Naive thymus-derived CD4-positive, alpha-beta T cell (primary cell): ENCODE data around the gene ABCG1. TPM values are rescaled to one million over a fixed set of nuclear protein-coding genes. Genes with fewer than 3 reads are reported as not detected.
"Not testable (repeated sequence)": the region's sequence is repeated elsewhere in the genome, so short reads cannot be mapped to it uniquely, and the experiment has no call there.

Experiments used
- ATAC-seq: fragments of 150-1000 bp; cut with Tn5 transposase; 2 replicates; pipeline ENCODE4 v1.10.0; 2021; ENCODE audit warnings: mild to moderate bottlenecking, moderate library complexity
- CTCF ChIA-PET: fragments of 350-600 bp; sonication (Branson Sonifier 250); formaldehyde crosslinking; loops from one replicate; lab custom pipeline; 2021; ENCODE audit warnings: antibody characterized with exemption; lab: Charles Lee
- POLR2A ChIA-PET: fragments of 350-600 bp; sonication (Branson Sonifier 250); formaldehyde crosslinking; loops from one replicate; lab custom pipeline; 2021; ENCODE audit warnings: antibody characterized with exemption, inconsistent platforms; lab: Charles Lee
- DNase-seq, 9 donors: peaks; one replicate each; pipeline versions ENCODE4 v3.0.0 to v3.0.0-alpha.2; 2020 to 2022; ENCODE audit warnings: mixed read lengths in 1 of 9
- H3K27ac ChIP-seq: one replicate; pipeline ENCODE4 v1.7.0; 2013; ENCODE audit warnings: mild to moderate bottlenecking, low read depth, low read length, moderate library complexity
- H3K27me3 ChIP-seq, 2 donors: one replicate each; pipeline ENCODE4 v1.7.0; 2013; ENCODE audit warnings: low read length in 2 of 2, mild to moderate bottlenecking in 2 of 2, moderate library complexity in 2 of 2; ENCODE audit not compliant: control insufficient read depth in 2 of 2, insufficient read depth in 2 of 2
- H3K36me3 ChIP-seq, 3 experiments: 1 replicate in 2 of 3; 2 replicates in 1 of 3; pipeline ENCODE4 v1.7.0; 2013; ENCODE audit warnings: low read length in 3 of 3, mild to moderate bottlenecking in 3 of 3, moderate library complexity in 1 of 3; ENCODE audit not compliant: insufficient read depth in 3 of 3, control insufficient read depth in 2 of 3
- H3K4me1 ChIP-seq, 2 donors: one replicate each; pipeline ENCODE4 v1.7.0; 2013; ENCODE audit warnings: low read length in 2 of 2, mild to moderate bottlenecking in 2 of 2, moderate library complexity in 1 of 2; ENCODE audit not compliant: control insufficient read depth in 2 of 2, insufficient read depth in 2 of 2
- H3K4me3 ChIP-seq: 2 replicates; pipeline ENCODE4 v1.7.0; 2013; ENCODE audit warnings: mild to moderate bottlenecking, low read length
- H3K9me3 ChIP-seq, 3 experiments: 1 replicate in 2 of 3; 2 replicates in 1 of 3; pipeline ENCODE4 v1.7.0; 2013; ENCODE audit warnings: low read length in 3 of 3; ENCODE audit not compliant: control insufficient read depth in 2 of 3
- H3K27ac Mint-ChIP-seq, 9 donors: one replicate each; pipeline ENCODE4 v1.8.0; 2020 to 2022; ENCODE audit warnings: mixed read lengths in 9 of 9, mild to moderate bottlenecking in 8 of 9, moderate library complexity in 5 of 9, inconsistent platforms in 2 of 9
- H3K27me3 Mint-ChIP-seq, 5 donors: one replicate each; pipeline ENCODE4 v1.8.0; 2021 to 2022; ENCODE audit warnings: mixed read lengths in 5 of 5, mild to moderate bottlenecking in 1 of 5
- H3K36me3 Mint-ChIP-seq, 5 donors: one replicate each; pipeline ENCODE4 v1.8.0; 2020 to 2022; ENCODE audit warnings: mixed read lengths in 5 of 5, mild to moderate bottlenecking in 3 of 5, inconsistent platforms in 1 of 5
- H3K4me1 Mint-ChIP-seq, 7 donors: one replicate each; pipeline ENCODE4 v1.8.0; 2020 to 2022; ENCODE audit warnings: mixed read lengths in 7 of 7, mild to moderate bottlenecking in 3 of 7, inconsistent platforms in 1 of 7
- H3K4me3 Mint-ChIP-seq, 10 donors: one replicate each; pipeline ENCODE4 v1.8.0; 2020 to 2022; ENCODE audit warnings: mild to moderate bottlenecking in 10 of 10, mixed read lengths in 10 of 10, moderate library complexity in 6 of 10, inconsistent platforms in 2 of 10
- H3K9me3 Mint-ChIP-seq, 11 donors: one replicate each; pipeline ENCODE4 v1.8.0; 2020 to 2022; ENCODE audit warnings: mixed read lengths in 11 of 11, mild to moderate bottlenecking in 4 of 11, inconsistent platforms in 1 of 11, moderate library complexity in 1 of 11
- intact Hi-C, 2 donors: fragments of 100-400 bp; cut with micrococcal nuclease; formaldehyde crosslinking; loops; one replicate each; pipeline ENCODE4 v1.15.1; 2023
- polyA plus RNA-seq, 2 donors: library from polyadenylated mRNA; unstranded; fragments of 300-500 nt; fragmentation: Illumina TruSeq; gene quantifications; one replicate each; pipeline ENCODE4 v1.2.3, GENCODE V29; 2021
- total RNA-seq, 6 experiments: library from RNA in 5 of 6; stranded (reverse) in 5 of 6; gene quantifications; 1 replicate in 5 of 6; 2 replicates in 1 of 6; pipeline ENCODE4 v1.2.3 and lab custom pipeline; 2021 to 2026

The ABCG1 gene
- total and polyA plus RNA-seq, 7 experiments from 2014 or later = 0.67 to 49.7 (median 17.0) TPM

GRCh38 chr21:42292563-42293142 lies 73.7 kb downstream of the ABCG1 start:
- H3K4me1 Mint-ChIP-seq, H3K27ac ChIP-seq, H3K27me3 Mint-ChIP-seq, H3K9me3 ChIP-seq, POLR2A ChIA-PET, CTCF ChIA-PET, H3K9me3 Mint-ChIP-seq, DNase-seq, H3K27ac Mint-ChIP-seq, ATAC-seq, H3K27me3 ChIP-seq, intact Hi-C loops, H3K4me1 ChIP-seq, H3K4me3 Mint-ChIP-seq, H3K4me3 ChIP-seq: not testable (repeated sequence)
- H3K36me3 Mint-ChIP-seq = peaks cover 16 to 48% (median 26%) of the 10 kb centered on the region in 5 donors
- peaks cover 0 to 93% (median 5%) of the 10 kb centered on the region in 3 experiments for H3K36me3 ChIP-seq

GRCh38 chr21:42293649-42294272 lies 74.8 kb downstream of the ABCG1 start:
- H3K4me3 ChIP-seq = no peak overlapping the region
- intact Hi-C loops = no loop called here
- Mint-ChIP-seq H3K4me3 (no peak overlapping the region), H3K27ac (no peak overlapping the region), H3K27me3 (no peaks in the 10 kb centered on the region), H3K4me1 (peaks cover 0 to 4% (median 0%) of the 10 kb centered on the region in 7 donors), H3K36me3 (peaks cover 4 to 41% (median 19%) of the 10 kb centered on the region in 5 donors), H3K9me3 (no peaks in the 10 kb centered on the region)
- no peak overlapping the region for H3K27ac ChIP-seq
- POLR2A ChIA-PET = interaction anchor here (0.6 kb wide), 1 partner anchor 105 kb away, joined by 3 read pairs; no protein-coding TSS in a partner anchor
- CTCF ChIA-PET = no interaction called here
- H3K36me3 ChIP-seq = peaks cover 0 to 89% (median 5%) of the 10 kb centered on the region in 3 experiments
- no peak for DNase-seq
- no peaks in the 10 kb centered on the region for H3K27me3 ChIP-seq
- H3K4me1 ChIP-seq = no peaks in the 10 kb centered on the region
- no peaks in the 10 kb centered on the region for H3K9me3 ChIP-seq
- no peak for ATAC-seq

- Mint-ChIP-seq H3K36me3 (peaks cover 0 to 35% (median 15%) of the 10 kb centered on the region in 5 donors), H3K4me3 (no peak overlapping the region)
Measured at GRCh38 chr21:42294273-42294880, 75.4 kb downstream of the ABCG1 start.

GRCh38 chr21:42295845-42296244 lies 76.9 kb downstream of the ABCG1 start:
- CTCF ChIA-PET = no interaction called here
- no peak overlapping the region for H3K27ac ChIP-seq
- intact Hi-C loops = no loop called here
- Mint-ChIP-seq H3K36me3 (peaks cover 0 to 29% (median 14%) of the 10 kb centered on the region in 5 donors), H3K27ac (peak overlapping the region in 5 of 9 donors; percentile 34 to 82 (median 38)), H3K27me3 (no peaks in the 10 kb centered on the region), H3K4me3 (no peak overlapping the region), H3K4me1 (peaks cover 0 to 21% (median 18%) of the 10 kb centered on the region in 7 donors), H3K9me3 (no peaks in the 10 kb centered on the region)
- DNase-seq (no peak), ATAC-seq (no peak)
- no peaks in the 10 kb centered on the region for H3K27me3 ChIP-seq
- H3K36me3 ChIP-seq = peaks cover 0 to 68% (median 0%) of the 10 kb centered on the region in 3 experiments
- peaks cover 0 to 12% of the 10 kb centered on the region in 2 donors for H3K4me1 ChIP-seq
- H3K4me3 ChIP-seq = no peak overlapping the region
- POLR2A ChIA-PET = no interaction called here
- no peaks in the 10 kb centered on the region for H3K9me3 ChIP-seq

More at GRCh38 chr21:42294273-42294880, 75.4 kb downstream of the ABCG1 start:
- CTCF ChIA-PET = no interaction called here
- no peaks in the 10 kb centered on the region for H3K9me3 Mint-ChIP-seq
- no peak for ATAC-seq
- POLR2A ChIA-PET = interaction anchor here (0.6 to 0.7 kb wide), 2 partner anchors 70 to 105 kb away, joined by 3 read pairs; no protein-coding TSS in a partner anchor
- H3K27me3 Mint-ChIP-seq = no peaks in the 10 kb centered on the region
- H3K27me3 ChIP-seq = no peaks in the 10 kb centered on the region
- H3K27ac Mint-ChIP-seq = no peak overlapping the region
- H3K4me3 ChIP-seq = no peak overlapping the region
- peaks cover 0 to 82% (median under 1%) of the 10 kb centered on the region in 3 experiments for H3K36me3 ChIP-seq
- H3K4me1 Mint-ChIP-seq = peaks cover 0 to 10% (median 6%) of the 10 kb centered on the region in 7 donors
- no peak for DNase-seq
- intact Hi-C loops = no loop called here
- H3K9me3 ChIP-seq = no peaks in the 10 kb centered on the region
- H3K27ac ChIP-seq = no peak overlapping the region
- H3K4me1 ChIP-seq = peaks cover 0 to 4% of the 10 kb centered on the region in 2 donors

GRCh38 chr21:42296501-42296900 lies 77.6 kb downstream of the ABCG1 start:
- H3K4me1 ChIP-seq = peaks cover 0 to 12% of the 10 kb centered on the region in 2 donors
- H3K36me3 Mint-ChIP-seq = peaks cover 0 to 29% (median 14%) of the 10 kb centered on the region in 5 donors
- H3K4me3 Mint-ChIP-seq = no peak overlapping the region
- intact Hi-C loops = no loop called here
- peaks cover 0 to 61% (median 0%) of the 10 kb centered on the region in 3 experiments for H3K36me3 ChIP-seq
- no peak overlapping the region for H3K27ac ChIP-seq
- no peak overlapping the region for H3K4me3 ChIP-seq
- POLR2A ChIA-PET = interaction anchor here (0.6 kb wide), 1 partner anchor 66 kb away, joined by 3 read pairs; no protein-coding TSS in a partner anchor
- DNase-seq (no peak), ATAC-seq (no peak)
- no peaks in the 10 kb centered on the region for H3K27me3 ChIP-seq
- no peaks in the 10 kb centered on the region for H3K27me3 Mint-ChIP-seq
- H3K9me3 Mint-ChIP-seq = no peaks in the 10 kb centered on the region
- CTCF ChIA-PET = no interaction called here
- peak overlapping the region in 3 of 9 donors; percentile 28 to 34 (median 30) for H3K27ac Mint-ChIP-seq
- H3K4me1 Mint-ChIP-seq = peaks cover 0 to 21% (median 18%) of the 10 kb centered on the region in 7 donors
- H3K9me3 ChIP-seq = no peaks in the 10 kb centered on the region

GRCh38 chr21:42297377-42297776 lies 78.4 kb downstream of the ABCG1 start:
- H3K36me3 Mint-ChIP-seq = peaks cover 0 to 29% (median 14%) of the 10 kb centered on the region in 5 donors
- peak overlapping the region in 6 of 9 donors; percentile 28 to 54 (median 42) for H3K27ac Mint-ChIP-seq
- DNase-seq = no peak
- Histone ChIP-seq H3K9me3 (no peaks in the 10 kb centered on the region), H3K4me3 (no peak overlapping the region), H3K36me3 (peaks cover 0 to 54% (median 0%) of the 10 kb centered on the region in 3 experiments), H3K4me1 (peaks cover 0 to 12% of the 10 kb centered on the region in 2 donors), H3K27me3 (no peaks in the 10 kb centered on the region), H3K27ac (no peak overlapping the region)
- ATAC-seq = no peak
- no peaks in the 10 kb centered on the region for H3K9me3 Mint-ChIP-seq
- intact Hi-C loops = no loop called here
- H3K27me3 Mint-ChIP-seq = no peaks in the 10 kb centered on the region
- H3K4me3 Mint-ChIP-seq = no peak overlapping the region
- peaks cover 0 to 21% (median 18%) of the 10 kb centered on the region in 7 donors for H3K4me1 Mint-ChIP-seq
- ChIA-PET CTCF (interaction anchor here (1.1 kb wide), 1 partner anchor 14 kb away, joined by 3 read pairs; no protein-coding TSS in a partner anchor), POLR2A (interaction anchor here (0.6 to 0.7 kb wide), 2 partner anchors 65 to 107 kb away, joined by 3 read pairs; no protein-coding TSS in a partner anchor)
